PC-9 (cell line): ENCODE data around the gene ULK1. TPM values are rescaled to one million over a fixed set of nuclear protein-coding genes. Genes with fewer than 3 reads are reported as not detected.

Experiments
- BruUV-seq: library from RNA; stranded (reverse); fragments of 400-500 nt; replicated peaks from 2 replicates; lab custom pipeline; 2021; lab: Mats Ljungman, UMichigan
- CTCF ChIA-PET: fragments of 300-600 bp; sonication (Branson Sonifier 250); formaldehyde crosslinking; loops from one replicate; lab custom pipeline; 2022; ENCODE audit warnings: antibody characterized with exemption; lab: Charles Lee
- POLR2A ChIA-PET: fragments of 300-600 bp; sonication (Branson Sonifier 250); formaldehyde crosslinking; loops from one replicate; lab custom pipeline; 2022; ENCODE audit warnings: antibody characterized with exemption; ENCODE audit not compliant: unreplicated experiment; lab: Charles Lee
- DNase-seq, 2 experiments: peaks; one replicate each; pipeline versions ENCODE4 v3.0.0 to v3.0.0-alpha.2; 2015 to 2022; ENCODE audit warnings: mixed read lengths in 1 of 2
- H2AFZ ChIP-seq: fragments of 200-600 bp; sonication (generic); 2 replicates; pipeline ENCODE4 v1.8.1; 2017; ENCODE audit warnings: antibody characterized with exemption
- H3F3A ChIP-seq: fragments of 200-600 bp; sonication (generic); 2 replicates; pipeline ENCODE4 v1.8.1; 2017; ENCODE audit warnings: antibody characterized with exemption, mild to moderate bottlenecking, low read depth; ENCODE audit not compliant: insufficient read depth
- H3K27ac ChIP-seq: fragments of 200-600 bp; sonication (generic); 2 replicates; pipeline ENCODE4 v1.6.1; 2016; ENCODE audit warnings: mixed run types
- H3K27me3 ChIP-seq: fragments of 200-600 bp; sonication (generic); 2 replicates; pipeline ENCODE4 v1.6.1; 2016; ENCODE audit warnings: low read depth, mixed run types; ENCODE audit not compliant: insufficient read depth
- H3K36me3 ChIP-seq: fragments of 200-600 bp; sonication (generic); 2 replicates; pipeline ENCODE4 v1.6.1; 2016; ENCODE audit warnings: low read depth, mixed run types
- H3K4me1 ChIP-seq: fragments of 200-600 bp; sonication (generic); replicated peaks from 2 replicates; pipeline ENCODE4 v1.6.1; 2016; ENCODE audit warnings: mixed run types; ENCODE audit not compliant: insufficient read depth
- H3K4me2 ChIP-seq: fragments of 200-600 bp; sonication (generic); 2 replicates; pipeline ENCODE4 v1.6.1; 2017; ENCODE audit warnings: mixed run types
- H3K4me3 ChIP-seq: fragments of 200-600 bp; sonication (generic); 2 replicates; pipeline ENCODE4 v1.6.1; 2016; ENCODE audit warnings: mixed run types
- H3K79me2 ChIP-seq: fragments of 200-600 bp; sonication (generic); 2 replicates; pipeline ENCODE4 v1.6.1; 2017; ENCODE audit warnings: low read depth, mixed run types
- H3K9me2 ChIP-seq: fragments of 200-600 bp; sonication (generic); 2 replicates; pipeline ENCODE4 v1.8.1; 2017; ENCODE audit warnings: mild to moderate bottlenecking; ENCODE audit not compliant: insufficient read depth
- H3K9me3 ChIP-seq: fragments of 200-600 bp; sonication (generic); 2 replicates; pipeline ENCODE4 v1.8.1; 2016; ENCODE audit warnings: low read depth; ENCODE audit not compliant: insufficient read depth
- H4K20me1 ChIP-seq: fragments of 200-600 bp; sonication (generic); 2 replicates; pipeline ENCODE4 v1.8.1; 2017; ENCODE audit not compliant: insufficient read depth
- CTCF ChIP-seq: fragments of 200-600 bp; sonication (generic); conservative IDR thresholded peaks from 2 replicates; pipeline ENCODE4 v1.6.1; 2017; ENCODE audit warnings: mixed run types, antibody characterized with exemption, mild to moderate bottlenecking, moderate library complexity
- EZH2 ChIP-seq: fragments of 200-600 bp; sonication (generic); IDR thresholded peaks from 2 replicates; pipeline ENCODE4 v1.8.0; 2017; ENCODE audit warnings: antibody characterized with exemption, low read depth
- intact Hi-C: fragments of 100-400 bp; cut with micrococcal nuclease; formaldehyde crosslinking; loops from one replicate; pipeline ENCODE4 v1.10.0; 2022; ENCODE audit not compliant: unreplicated experiment
- total RNA-seq: library from RNA; stranded (reverse); gene quantifications from 2 replicates; pipeline ENCODE4 v1.2.3, GENCODE V29; 2021

ULK1 gene
- total RNA-seq, 1 experiment from 2014 or later = 70.5 TPM

GRCh38 chr12:131909081-131909751 lies 14.8 kb downstream of the ULK1 start:
- no peak overlapping the region for H3K4me3 ChIP-seq
- DNase-seq = no peak
- intact Hi-C loops = no loop called here
- ChIA-PET CTCF (no interaction called here), POLR2A (no interaction called here)
- H3K9me2 ChIP-seq = no peaks in the 10 kb centered on the region
- peaks cover 16% of the 10 kb centered on the region for H4K20me1 ChIP-seq
- peaks cover 7% of the 10 kb centered on the region; the same call in 1 of the 2 replicates for H3F3A ChIP-seq
- no peak overlapping the region for H3K27ac ChIP-seq
- H3K9me3 ChIP-seq = no peaks in the 10 kb centered on the region
- H3K4me1 ChIP-seq = no peaks in the 10 kb centered on the region
- BruUV-seq = no TSS peak
- peaks cover 13% of the 10 kb centered on the region for H3K36me3 ChIP-seq
- H3K27me3 ChIP-seq = no peaks in the 10 kb centered on the region
- H2AFZ ChIP-seq = no peak overlapping the region
- TF ChIP-seq EZH2 (no peak), CTCF (no peak)
- no peaks in the 10 kb centered on the region for H3K79me2 ChIP-seq
- H3K4me2 ChIP-seq = no peak overlapping the region

- TF ChIP-seq EZH2 (no peak), CTCF (no peak)
- CTCF ChIA-PET = no interaction called here
- H3K9me2 ChIP-seq = no peaks in the 10 kb centered on the region
- H4K20me1 ChIP-seq = peaks cover 16% of the 10 kb centered on the region
- DNase-seq = no peak
- no peak overlapping the region for H3K4me2 ChIP-seq
- H3K9me3 ChIP-seq = no peaks in the 10 kb centered on the region
- H3K79me2 ChIP-seq = no peaks in the 10 kb centered on the region
- no peak overlapping the region for H2AFZ ChIP-seq
- H3K36me3 ChIP-seq = peaks cover 13% of the 10 kb centered on the region
- no peaks in the 10 kb centered on the region for H3K4me1 ChIP-seq
- no peak overlapping the region for H3K27ac ChIP-seq
- H3K27me3 ChIP-seq = no peaks in the 10 kb centered on the region
- no peak overlapping the region for H3K4me3 ChIP-seq
- intact Hi-C loops = no loop called here
- POLR2A ChIA-PET = no interaction called here
- peaks cover 7% of the 10 kb centered on the region; the same call in 1 of the 2 replicates for H3F3A ChIP-seq
- no TSS peak for BruUV-seq
Observed at GRCh38 chr12:131909752-131910219, 15.4 kb downstream of the ULK1 start.

GRCh38 chr12:131910302-131911027 lies 16.0 kb downstream of the ULK1 start:
- H3K79me2 ChIP-seq = no peaks in the 10 kb centered on the region
- no peak overlapping the region for H3K4me2 ChIP-seq
- H2AFZ ChIP-seq = no peak overlapping the region
- intact Hi-C loops = no loop called here
- no peaks in the 10 kb centered on the region for H3K9me2 ChIP-seq
- H3K27me3 ChIP-seq = no peaks in the 10 kb centered on the region
- H4K20me1 ChIP-seq = peaks cover 13% of the 10 kb centered on the region
- H3F3A ChIP-seq = peaks cover 7% of the 10 kb centered on the region; the same call in 1 of the 2 replicates
- no peak overlapping the region for H3K27ac ChIP-seq
- no peak overlapping the region for H3K4me3 ChIP-seq
- no TSS peak for BruUV-seq
- ChIA-PET POLR2A (no interaction called here), CTCF (no interaction called here)
- DNase-seq = no peak
- no peaks in the 10 kb centered on the region for H3K4me1 ChIP-seq
- no peak for TF ChIP-seq EZH2
- no peak for TF ChIP-seq CTCF
- peaks cover 13% of the 10 kb centered on the region for H3K36me3 ChIP-seq
- H3K9me3 ChIP-seq = no peaks in the 10 kb centered on the region
